ENCODE measurements around the gene AP4M1.

DNA sequence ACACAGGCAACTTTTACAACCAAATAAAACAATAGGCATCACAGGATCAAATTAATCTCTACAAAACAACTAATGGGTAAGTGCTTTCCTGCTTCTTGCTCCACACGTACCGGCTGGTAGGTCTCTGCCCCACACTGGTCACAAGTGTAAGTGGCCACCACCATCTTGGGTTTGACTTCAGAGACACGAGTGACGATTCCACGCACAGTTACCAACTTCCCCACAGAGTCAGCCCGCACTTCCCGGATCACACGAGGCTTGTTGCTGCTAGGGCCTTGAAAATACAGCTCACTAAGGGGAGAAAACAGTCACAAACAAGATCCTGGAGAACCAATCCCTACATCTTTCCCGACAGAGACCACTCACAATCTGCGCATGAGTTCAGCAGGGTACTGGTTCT lies 2.5 kb upstream of the AP4M1 start:
- TF ChIP-seq ZFP3 (CRISPR knock-in tag; IDR thresholded peaks at IDR 0.05) (no peak), ISL1 (CRISPR knock-in tag; IDR thresholded peaks at IDR 0.05) (no peak), RARB (CRISPR knock-in tag; IDR thresholded peaks at IDR 0.05) (no peak), ESRRG (CRISPR knock-in tag; IDR thresholded peaks at IDR 0.05) (no peak), ARNTL (CRISPR knock-in tag; IDR thresholded peaks at IDR 0.05; ENCODE audit: borderline replicate concordance, low read depth) (no peak)
- TF ChIP-seq, protein P1, sequence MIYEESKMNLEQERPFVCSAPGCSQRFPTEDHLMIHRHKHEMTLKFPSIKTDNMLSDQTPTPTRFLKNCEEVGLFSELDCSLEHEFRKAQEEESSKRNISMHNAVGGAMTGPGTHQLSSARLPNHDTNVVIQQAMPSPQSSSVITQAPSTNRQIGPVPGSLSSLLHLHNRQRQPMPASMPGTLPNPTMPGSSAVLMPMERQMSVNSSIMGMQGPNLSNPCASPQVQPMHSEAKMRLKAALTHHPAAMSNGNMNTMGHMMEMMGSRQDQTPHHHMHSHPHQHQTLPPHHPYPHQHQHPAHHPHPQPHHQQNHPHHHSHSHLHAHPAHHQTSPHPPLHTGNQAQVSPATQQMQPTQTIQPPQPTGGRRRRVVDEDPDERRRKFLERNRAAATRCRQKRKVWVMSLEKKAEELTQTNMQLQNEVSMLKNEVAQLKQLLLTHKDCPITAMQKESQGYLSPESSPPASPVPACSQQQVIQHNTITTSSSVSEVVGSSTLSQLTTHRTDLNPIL (CRISPR knock-in tag; IDR thresholded peaks at IDR 0.05; ENCODE audit: low read depth): no peak
